Stimulated activated CD8-positive, alpha-beta memory T cell treated with anti-CD3 and anti-CD28 coated beads, Interleukin-15, amount 100 ng/mL, for 1 hour (primary cell): Measurements from ENCODE around the gene DDIT3.
A peak's percentile ranks its signal among the peaks of the same experiment; 100 is the strongest.

ENCODE experiments used
- DNase-seq: peaks from one replicate; pipeline ENCODE4 v3.0.0-alpha.2; 2020; ENCODE audit warnings: low read depth

Gene DDIT3

GRCh38 chr12:57547288-57548012 is 27.1 kb upstream of the DDIT3 start:
- DNase-seq = no peak

DNA sequence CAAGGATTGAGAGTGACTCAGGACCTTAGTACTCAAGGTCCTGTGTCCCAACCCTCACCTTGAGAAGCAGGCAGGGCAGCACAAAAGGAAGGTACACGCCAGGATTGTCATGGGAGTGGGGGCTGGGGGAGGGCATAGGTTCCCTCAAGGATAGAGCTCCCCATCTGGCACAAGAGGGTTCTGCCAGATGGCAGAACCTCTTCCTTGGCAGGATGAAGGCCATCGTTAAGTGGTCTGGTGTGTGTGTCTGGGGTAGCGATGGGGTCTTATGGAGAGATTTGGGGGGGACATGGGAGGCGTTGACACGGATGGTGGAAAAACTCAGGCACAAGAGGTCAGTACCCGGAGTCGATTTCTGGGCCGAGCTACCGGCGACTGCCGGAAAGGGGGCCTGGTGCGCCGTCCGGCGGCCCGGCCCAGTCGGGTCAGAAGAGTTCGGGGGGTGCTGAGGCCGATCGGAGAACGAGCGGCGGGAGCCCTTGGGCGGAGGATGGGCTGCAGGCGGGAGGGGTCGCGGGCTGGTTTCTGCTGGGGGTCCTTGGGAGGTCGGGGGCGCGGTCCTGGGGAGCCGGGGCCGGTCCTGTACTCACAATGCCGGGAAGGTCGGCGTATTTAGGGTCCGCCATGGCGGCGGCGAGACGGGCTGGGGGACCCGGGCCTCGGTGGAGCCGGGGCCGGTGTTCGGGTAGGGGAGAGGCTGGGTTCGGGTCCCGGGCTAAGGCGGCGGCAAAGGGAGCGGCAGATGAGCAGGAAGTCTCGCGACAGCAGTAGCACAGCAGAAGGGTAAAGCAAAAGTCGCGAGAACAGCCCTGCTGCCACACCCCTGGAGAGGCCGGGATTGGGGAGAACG is 26.3 kb upstream of the DDIT3 start, which contains the start of gene DCTN2:
DCTN2 (minus strand) TSS at position 755 of the 850 bp plus-strand sequence; CDS start at position 626, 129 bp downstream.
- DNase-seq = peak; percentile 78

DNA sequence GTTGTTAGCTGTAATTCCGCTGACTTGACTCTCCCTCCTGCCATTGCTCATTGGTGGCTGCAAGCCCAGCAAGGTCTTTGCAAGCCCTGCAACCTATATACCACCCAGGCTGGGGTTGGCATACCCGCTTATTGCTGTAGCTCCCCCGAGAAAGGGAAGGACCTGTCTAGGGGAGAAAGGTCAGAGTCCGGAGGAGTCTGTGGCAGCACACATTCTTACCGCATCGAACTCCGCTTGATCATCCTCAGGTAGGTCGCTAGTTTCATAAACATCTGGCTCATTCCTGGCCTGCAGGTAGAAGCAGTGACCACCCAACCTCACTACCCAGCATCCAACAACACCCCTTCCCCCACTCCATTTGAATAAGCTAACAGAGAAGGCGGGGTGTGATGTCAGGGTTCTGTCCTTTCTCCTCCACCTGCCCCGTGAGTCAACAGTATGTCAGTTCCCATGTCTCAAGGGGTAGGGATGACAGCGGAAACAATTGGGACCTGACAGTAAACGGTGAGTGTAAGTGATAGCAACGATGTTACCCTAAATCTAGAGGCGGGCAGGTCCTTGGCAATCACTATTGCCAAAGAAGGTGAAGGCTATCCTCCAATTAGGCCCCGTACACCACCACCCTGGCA is 25.6 kb upstream of the DDIT3 start:
- no peak for DNase-seq

GRCh38 chr12:57543581-57543980 is 23.3 kb upstream of the DDIT3 start:
- no peak for DNase-seq

GRCh38 chr12:57541717-57542116 is 21.4 kb upstream of the DDIT3 start:
- DNase-seq = no peak

GRCh38 chr12:57541001-57541400 is 20.7 kb upstream of the DDIT3 start:
- no peak for DNase-seq

DNA sequence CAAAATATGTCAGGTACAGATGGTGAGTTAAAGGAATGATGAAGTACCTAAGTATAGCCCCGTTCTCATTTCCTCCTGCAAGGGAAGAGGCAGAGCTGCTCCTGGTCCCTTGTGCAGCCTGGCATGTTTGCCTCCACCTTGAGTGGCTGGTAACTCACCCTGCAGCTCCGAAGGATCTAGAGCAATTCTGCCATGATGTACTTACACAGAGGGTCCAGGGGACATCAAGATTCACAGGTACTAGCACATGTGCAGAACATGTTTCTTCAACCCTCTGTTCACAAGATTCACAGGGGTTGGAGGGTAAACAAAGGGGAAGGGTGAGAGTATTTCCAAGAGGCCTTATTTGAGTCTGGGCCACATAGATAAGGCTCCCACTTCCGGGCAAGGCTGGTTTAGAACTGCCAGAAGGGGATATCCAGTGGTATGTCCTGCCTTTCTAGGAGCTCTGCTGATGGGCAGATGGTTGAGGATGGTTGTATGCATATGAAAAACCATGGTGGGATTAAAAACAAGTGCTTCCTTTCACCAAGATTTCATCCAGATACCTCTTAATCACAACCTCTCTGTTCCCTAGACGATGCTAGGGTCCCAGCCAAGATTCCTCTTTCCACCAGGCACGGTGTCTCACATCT is 18.9 kb upstream of the DDIT3 start:
- DNase-seq = no peak

DNA sequence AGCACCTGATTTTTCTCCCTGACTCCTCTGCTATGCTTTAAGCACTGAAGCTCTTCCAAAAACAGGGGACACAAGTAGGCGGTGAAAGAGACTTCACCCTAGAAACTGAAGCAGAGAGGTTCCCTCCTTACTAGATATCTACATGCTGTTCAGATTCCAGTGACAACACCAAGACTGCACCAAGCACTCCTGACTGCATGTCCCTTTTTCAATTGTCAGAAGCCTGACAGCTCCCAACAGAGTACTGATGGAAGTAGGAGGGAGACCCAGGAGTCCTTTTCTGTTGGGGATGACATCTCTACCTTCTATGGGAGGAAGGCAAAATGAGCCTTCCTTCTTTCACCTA is 16.3 kb upstream of the DDIT3 start:
- no peak for DNase-seq

- DNase-seq = no peak
Measured at GRCh38 chr12:57535764-57536596, 15.7 kb upstream of the DDIT3 start.

DNA sequence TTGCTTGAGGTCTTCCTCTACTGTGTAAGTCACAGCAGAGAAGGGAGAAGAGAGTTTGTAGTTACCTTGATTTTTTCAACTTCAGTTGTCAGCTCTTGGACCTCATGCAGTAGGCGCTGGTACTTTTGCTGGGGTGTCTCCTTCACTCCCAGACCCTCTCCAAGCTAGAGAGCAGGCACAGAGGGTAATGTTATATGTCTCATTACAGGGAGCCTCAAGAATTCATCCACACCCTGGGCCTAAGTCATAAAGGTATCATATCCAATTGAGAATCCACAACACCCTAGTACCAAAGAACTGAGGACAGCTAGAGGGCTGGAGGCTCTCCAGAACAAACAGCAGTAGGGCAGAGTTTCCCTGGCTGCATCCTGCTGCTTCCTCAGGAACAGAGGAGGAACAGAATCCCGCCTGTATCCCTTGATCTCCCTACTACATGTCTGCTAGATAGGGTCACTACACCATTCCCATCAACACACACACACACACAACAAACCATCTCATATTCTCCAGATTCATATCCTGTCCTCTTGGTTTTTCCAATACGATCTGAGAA is 14.8 kb upstream of the DDIT3 start:
- no peak for DNase-seq

DNA sequence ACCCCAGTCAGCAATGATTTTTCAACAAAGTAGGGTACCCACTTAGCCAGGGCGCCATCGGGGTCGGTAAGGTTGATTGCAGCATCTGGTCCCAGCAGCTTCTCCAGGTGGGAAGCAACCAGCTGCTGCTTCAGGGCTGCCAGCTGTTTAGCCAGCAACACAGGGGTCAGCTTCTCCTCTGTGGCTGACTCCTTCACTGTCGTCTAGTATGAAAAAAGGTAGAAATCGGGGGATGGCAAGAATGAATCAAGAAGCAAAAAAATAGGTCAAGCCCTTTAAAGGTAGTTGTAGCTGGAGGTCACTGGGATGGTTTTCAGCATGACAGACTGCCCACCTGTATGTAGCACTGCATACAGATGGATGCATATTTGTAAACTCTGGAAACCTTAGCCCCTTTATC is 13.9 kb upstream of the DDIT3 start:
- DNase-seq = no peak

- DNase-seq = no peak
Measured at GRCh38 chr12:57533108-57533507, 12.8 kb upstream of the DDIT3 start.

DNA sequence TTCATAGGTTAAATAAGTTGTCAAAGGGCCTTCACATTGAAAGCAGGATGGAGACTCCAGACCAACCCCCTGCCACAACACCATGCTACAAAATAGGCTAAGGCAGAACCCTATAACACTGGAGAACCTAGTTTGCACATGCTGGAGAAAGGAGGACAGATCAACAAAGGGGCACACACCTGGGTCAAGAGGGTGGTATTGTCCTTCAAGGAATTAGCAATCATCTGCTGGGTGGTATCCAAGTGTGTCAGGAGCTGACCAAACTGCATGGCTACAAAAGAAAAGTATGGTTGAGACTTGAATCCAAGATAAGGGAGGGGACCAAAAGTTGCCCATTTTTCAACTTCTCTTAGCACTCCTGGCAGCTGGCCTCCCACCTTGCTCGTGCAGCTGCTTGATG is 11.5 kb upstream of the DDIT3 start:
- no peak for DNase-seq

DNA sequence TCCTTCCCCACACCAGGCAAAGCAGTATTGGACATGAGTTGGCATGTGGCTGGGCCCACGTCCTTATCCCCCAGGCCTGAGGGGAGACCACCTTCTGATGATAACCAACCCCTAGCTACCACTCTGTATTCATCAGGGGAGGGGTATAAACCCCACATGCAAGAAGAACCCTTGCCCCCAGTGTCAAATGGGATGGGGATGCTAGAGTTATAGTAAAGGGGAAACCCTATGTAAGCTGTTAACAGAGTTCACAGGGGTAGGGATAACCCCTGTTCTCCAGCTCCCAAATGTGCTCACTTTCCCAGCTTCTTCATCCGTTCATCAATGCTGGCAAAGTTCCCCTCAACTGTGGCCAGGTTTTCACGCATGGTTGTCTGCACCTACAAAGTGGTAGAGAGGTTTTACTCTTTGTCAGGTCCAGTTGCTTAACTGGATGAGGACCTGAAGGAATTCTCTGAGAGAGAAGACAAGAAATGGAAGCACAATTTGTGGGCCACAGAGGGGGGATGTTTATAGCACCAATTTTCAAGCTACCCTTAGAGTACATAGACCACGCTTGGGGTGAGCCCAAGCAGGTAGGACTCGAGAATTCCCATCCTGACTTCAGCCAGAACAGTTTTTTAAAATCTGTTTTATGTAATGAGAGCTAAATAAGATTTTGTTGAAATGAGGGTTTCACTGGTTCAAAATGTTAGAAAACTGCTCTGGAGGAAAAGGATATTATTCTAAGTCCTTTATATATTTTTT is 10.3 kb upstream of the DDIT3 start:
- no peak for DNase-seq

GRCh38 chr12:57529831-57530230 is 9.5 kb upstream of the DDIT3 start:
- DNase-seq = no peak

DNA sequence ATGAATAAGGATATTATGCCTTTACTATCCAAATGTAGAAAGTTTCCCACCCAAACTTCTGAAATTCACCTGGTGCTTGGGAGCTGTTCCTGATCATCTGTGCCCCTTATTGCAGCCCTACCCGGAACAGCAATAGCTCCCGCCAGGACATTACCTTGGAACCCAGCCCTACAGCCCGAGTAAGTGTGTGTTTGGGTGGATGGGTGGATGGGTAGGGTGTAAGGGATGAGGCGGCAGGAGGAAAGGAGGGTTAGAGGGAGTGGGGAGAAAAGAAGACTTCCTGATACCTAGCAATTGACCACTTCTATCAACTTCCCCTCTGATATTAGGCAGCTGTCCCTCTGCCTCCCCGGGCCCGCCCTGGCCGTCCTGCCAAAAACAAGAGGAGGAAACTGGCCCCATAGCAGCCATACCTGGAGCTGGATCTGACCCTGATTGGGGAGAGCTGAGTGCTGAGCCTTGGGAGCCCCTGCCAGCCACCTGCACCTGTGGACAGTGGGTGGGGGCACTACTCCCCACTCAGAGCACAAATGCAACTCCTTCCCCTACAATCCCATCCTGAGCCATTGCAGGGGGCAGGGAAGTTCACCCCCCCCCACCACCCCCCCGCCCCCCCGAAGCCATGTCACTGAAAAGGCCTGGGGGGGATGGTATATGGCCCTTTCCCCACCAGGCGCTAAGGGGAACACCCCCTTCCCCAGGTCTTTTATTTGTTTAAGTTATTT is 8.7 kb upstream of the DDIT3 start:
- no peak for DNase-seq

GRCh38 chr12:57528176-57528575 is 7.9 kb upstream of the DDIT3 start:
- no peak for DNase-seq

- DNase-seq = no peak
Measured at GRCh38 chr12:57527184-57527583, 6.9 kb upstream of the DDIT3 start.

DNA sequence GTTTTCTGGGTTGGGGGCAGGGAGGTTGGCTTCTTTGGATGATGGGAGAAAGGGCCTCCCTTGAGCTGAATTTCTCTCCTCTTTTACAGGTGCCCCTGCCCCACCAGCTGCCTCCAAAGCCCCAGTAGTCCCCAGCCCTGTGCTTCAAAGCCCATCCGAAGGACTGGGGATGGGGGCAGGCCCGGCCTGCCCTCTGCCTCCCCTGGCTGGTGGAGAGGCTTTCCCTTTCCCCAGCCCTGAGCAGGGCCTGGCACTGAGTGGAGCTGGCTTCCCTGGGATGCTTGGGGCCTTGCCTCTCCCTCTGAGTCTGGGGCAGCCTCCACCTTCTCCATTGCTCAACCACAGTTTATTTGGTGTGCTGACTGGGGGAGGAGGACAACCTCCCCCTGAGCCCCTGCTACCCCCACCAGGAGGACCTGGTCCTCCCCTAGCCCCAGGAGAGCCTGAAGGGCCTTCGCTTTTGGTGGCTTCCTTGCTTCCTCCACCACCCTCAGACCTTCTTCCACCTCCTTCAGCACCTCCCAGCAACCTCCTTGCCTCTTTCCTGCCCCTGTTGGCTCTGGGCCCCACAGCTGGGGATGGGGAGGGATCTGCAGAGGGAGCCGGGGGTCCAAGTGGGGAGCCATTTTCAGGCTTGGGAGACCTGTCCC is 6.3 kb upstream of the DDIT3 start:
- no peak for DNase-seq
